ENCODE data around the gene DDX5. TPM values are rescaled to one million over a fixed set of nuclear protein-coding genes. Genes with fewer than 3 reads are reported as not detected.
A peak's percentile ranks its signal among the peaks of the same experiment; 100 is the strongest.

DDX5 gene
- total RNA-seq, 1 donor from 2014 or later = 555 TPM

- FAIRE-seq = no peak
- no peaks in the 10 kb centered on the region for H3K9me3 ChIP-seq (ENCODE audit: insufficient read depth, low read depth, low read length)
- peaks cover 17% of the 10 kb centered on the region for H3K4me1 ChIP-seq (ENCODE audit: insufficient read depth, low read length)
- no peak overlapping the region for H2AFZ ChIP-seq (ENCODE audit: low read depth, low read length)
- no peaks in the 10 kb centered on the region for H3K36me3 Mint-ChIP-seq (ENCODE audit: low read depth, unreplicated experiment)
- H3K27ac Mint-ChIP-seq (ENCODE audit: unreplicated experiment) = peak overlapping the region; percentile 94
- H3K9ac ChIP-seq (ENCODE audit: low read length) = no peak overlapping the region
- H4K20me1 ChIP-seq (ENCODE audit: insufficient read depth, low read length) = no peaks in the 10 kb centered on the region
- peak overlapping the region; percentile 55 for H3K4me2 ChIP-seq (ENCODE audit: low read length)
- TF ChIP-seq CTCF (IDR thresholded peaks at IDR 0.05; ENCODE audit: insufficient read depth, low read depth, low read length) (no peak), EZH2 (IDR thresholded peaks at IDR 0.05; ENCODE audit: insufficient read depth, low read length) (no peak)
- H3K4me3 Mint-ChIP-seq (ENCODE audit: unreplicated experiment) = no peak overlapping the region
- no peaks in the 10 kb centered on the region for H3K79me2 ChIP-seq (ENCODE audit: insufficient read depth, low read length)
- DNase-seq (ENCODE audit: low read depth) = peak; percentile 83
- no peaks in the 10 kb centered on the region for H3K27me3 ChIP-seq (ENCODE audit: insufficient read depth, low read length)
- H3K9me3 Mint-ChIP-seq (ENCODE audit: unreplicated experiment) = peaks cover 2% of the 10 kb centered on the region
- H3K36me3 ChIP-seq (ENCODE audit: insufficient read depth, low read length) = no peaks in the 10 kb centered on the region
- peaks cover 15% of the 10 kb centered on the region for H3K4me1 Mint-ChIP-seq (ENCODE audit: low read depth, unreplicated experiment)
- H3K27me3 Mint-ChIP-seq (ENCODE audit: low read depth, unreplicated experiment) = peaks cover 7% of the 10 kb centered on the region
- H3K4me3 ChIP-seq (ENCODE audit: insufficient read depth, low read depth, low read length) = no peak overlapping the region
- peak overlapping the region; percentile 32 for H3K27ac ChIP-seq (ENCODE audit: low read depth, low read length)
Observed at GRCh38 chr17:64459284-64459747, 46.8 kb downstream of the DDX5 start.

- Histone ChIP-seq H4K20me1 (ENCODE audit: insufficient read depth, low read length) (no peaks in the 10 kb centered on the region), H3K27ac (ENCODE audit: low read depth, low read length) (no peak overlapping the region), H3K4me3 (ENCODE audit: insufficient read depth, low read depth, low read length) (no peak overlapping the region), H3K9me3 (ENCODE audit: insufficient read depth, low read depth, low read length) (no peaks in the 10 kb centered on the region), H3K4me1 (ENCODE audit: insufficient read depth, low read length) (peaks cover 17% of the 10 kb centered on the region), H3K36me3 (ENCODE audit: insufficient read depth, low read length) (no peaks in the 10 kb centered on the region), H2AFZ (ENCODE audit: low read depth, low read length) (no peak overlapping the region), H3K27me3 (ENCODE audit: insufficient read depth, low read length) (no peaks in the 10 kb centered on the region), H3K79me2 (ENCODE audit: insufficient read depth, low read length) (no peaks in the 10 kb centered on the region), H3K9ac (ENCODE audit: low read length) (no peak overlapping the region), H3K4me2 (ENCODE audit: low read length) (peak overlapping the region; percentile 55)
- no peak overlapping the region for H3K4me3 Mint-ChIP-seq (ENCODE audit: unreplicated experiment)
- H3K36me3 Mint-ChIP-seq (ENCODE audit: low read depth, unreplicated experiment) = no peaks in the 10 kb centered on the region
- no peak for FAIRE-seq
- no peak for TF ChIP-seq EZH2 (IDR thresholded peaks at IDR 0.05; ENCODE audit: insufficient read depth, low read length)
- TF ChIP-seq CTCF (IDR thresholded peaks at IDR 0.05; ENCODE audit: insufficient read depth, low read depth, low read length) = no peak
- no peak for DNase-seq (ENCODE audit: low read depth)
- H3K9me3 Mint-ChIP-seq (ENCODE audit: unreplicated experiment) = peaks cover 2% of the 10 kb centered on the region
- H3K4me1 Mint-ChIP-seq (ENCODE audit: low read depth, unreplicated experiment) = peaks cover 15% of the 10 kb centered on the region
- H3K27me3 Mint-ChIP-seq (ENCODE audit: low read depth, unreplicated experiment) = peaks cover 7% of the 10 kb centered on the region
- H3K27ac Mint-ChIP-seq (ENCODE audit: unreplicated experiment) = peak overlapping the region; percentile 94
Observed at GRCh38 chr17:64458756-64459155, 47.3 kb downstream of the DDX5 start.

GRCh38 chr17:64457156-64457555 lies 48.9 kb downstream of the DDX5 start:
- no peak overlapping the region for H3K27ac ChIP-seq (ENCODE audit: low read depth, low read length)
- peaks cover 17% of the 10 kb centered on the region for H3K4me1 ChIP-seq (ENCODE audit: insufficient read depth, low read length)
- no peaks in the 10 kb centered on the region for H4K20me1 ChIP-seq (ENCODE audit: insufficient read depth, low read length)
- peaks cover 7% of the 10 kb centered on the region for H3K27me3 Mint-ChIP-seq (ENCODE audit: low read depth, unreplicated experiment)
- H3K27me3 ChIP-seq (ENCODE audit: insufficient read depth, low read length) = no peaks in the 10 kb centered on the region
- H3K4me2 ChIP-seq (ENCODE audit: low read length) = peak overlapping the region; percentile 30
- TF ChIP-seq EZH2 (IDR thresholded peaks at IDR 0.05; ENCODE audit: insufficient read depth, low read length) = no peak
- TF ChIP-seq CTCF (IDR thresholded peaks at IDR 0.05; ENCODE audit: insufficient read depth, low read depth, low read length) = no peak
- no peaks in the 10 kb centered on the region for H3K79me2 ChIP-seq (ENCODE audit: insufficient read depth, low read length)
- H3K4me3 Mint-ChIP-seq (ENCODE audit: unreplicated experiment) = no peak overlapping the region
- no peaks in the 10 kb centered on the region for H3K9me3 Mint-ChIP-seq (ENCODE audit: unreplicated experiment)
- H3K36me3 ChIP-seq (ENCODE audit: insufficient read depth, low read length) = no peaks in the 10 kb centered on the region
- no peaks in the 10 kb centered on the region for H3K36me3 Mint-ChIP-seq (ENCODE audit: low read depth, unreplicated experiment)
- no peak overlapping the region for H2AFZ ChIP-seq (ENCODE audit: low read depth, low read length)
- H3K9ac ChIP-seq (ENCODE audit: low read length) = no peak overlapping the region
- H3K4me1 Mint-ChIP-seq (ENCODE audit: low read depth, unreplicated experiment) = peaks cover 15% of the 10 kb centered on the region
- no peak overlapping the region for H3K27ac Mint-ChIP-seq (ENCODE audit: unreplicated experiment)
- H3K4me3 ChIP-seq (ENCODE audit: insufficient read depth, low read depth, low read length) = no peak overlapping the region
- FAIRE-seq = no peak
- no peaks in the 10 kb centered on the region for H3K9me3 ChIP-seq (ENCODE audit: insufficient read depth, low read depth, low read length)
- peak; percentile 82 for DNase-seq (ENCODE audit: low read depth)
